OCI-LY1 (cell line): Measurements from ENCODE around the gene RERE.

Source experiments
- H2AFZ ChIP-seq: fragments of 200-600 bp; sonication (generic), shearing (Covaris generic); 2 replicates; pipeline ENCODE4 v1.6.0; 2014; ENCODE audit warnings: antibody characterized with exemption, mild to moderate bottlenecking, low read length
- H3F3A ChIP-seq: fragments of 200-600 bp; sonication (generic), shearing (Covaris generic); 2 replicates; pipeline ENCODE4 v1.6.0; 2014; ENCODE audit warnings: mild to moderate bottlenecking, antibody characterized with exemption, low read length, moderate library complexity; ENCODE audit not compliant: insufficient read depth
- H3K27ac ChIP-seq: fragments of 200-600 bp; sonication (generic); 2 replicates; pipeline ENCODE4 v1.5.1; 2014; ENCODE audit warnings: low read length, mixed run types, mild to moderate bottlenecking, low read depth; ENCODE audit not compliant: poor library complexity, severe bottlenecking
- H3K27me3 ChIP-seq: fragments of 200-600 bp; sonication (generic); 2 replicates; pipeline ENCODE4 v1.6.0; 2014; ENCODE audit warnings: antibody characterized with exemption, mild to moderate bottlenecking, low read length, moderate library complexity; ENCODE audit not compliant: insufficient read depth
- H3K36me3 ChIP-seq: fragments of 200-600 bp; sonication (generic); 2 replicates; pipeline ENCODE4 v1.6.1; 2014; ENCODE audit warnings: mild to moderate bottlenecking, antibody characterized with exemption, low read length, moderate library complexity, mixed read lengths; ENCODE audit not compliant: insufficient read depth
- H3K4me1 ChIP-seq: fragments of 200-600 bp; sonication (generic); 2 replicates; pipeline ENCODE4 v1.5.1; 2014; ENCODE audit warnings: mild to moderate bottlenecking, low read length, moderate library complexity; ENCODE audit not compliant: insufficient read depth, severe bottlenecking
- H3K4me2 ChIP-seq: fragments of 200-600 bp; sonication (generic), shearing (Covaris generic); 2 replicates; pipeline ENCODE4 v1.6.1; 2014; ENCODE audit warnings: low read length
- H3K4me3 ChIP-seq: fragments of 200-600 bp; sonication (generic); 2 replicates; pipeline ENCODE4 v1.5.1; 2014; ENCODE audit warnings: low read length, low read depth, mild to moderate bottlenecking, mixed read lengths; ENCODE audit not compliant: poor library complexity, severe bottlenecking
- H3K79me2 ChIP-seq: fragments of 200-600 bp; shearing (Covaris generic); 2 replicates; pipeline ENCODE4 v1.6.1; 2016; ENCODE audit warnings: mixed run types, low read length, mixed read lengths; ENCODE audit not compliant: insufficient read depth
- H3K9ac ChIP-seq: fragments of 200-600 bp; sonication (generic), shearing (Covaris generic); 2 replicates; pipeline ENCODE4 v1.6.1; 2014; ENCODE audit warnings: mild to moderate bottlenecking, low read length, mixed read lengths
- H3K9me2 ChIP-seq: fragments of 200-600 bp; sonication (generic), shearing (Covaris generic); 2 replicates; pipeline ENCODE4 v1.6.1; 2014; ENCODE audit warnings: low read depth, mild to moderate bottlenecking, low read length, mixed read lengths
- H3K9me3 ChIP-seq: fragments of 200-600 bp; shearing (Covaris generic); 2 replicates; pipeline ENCODE4 v1.6.1; 2014; ENCODE audit warnings: low read length, mixed read lengths
- H4K20me1 ChIP-seq: fragments of 200-600 bp; sonication (generic), shearing (Covaris generic); 2 replicates; pipeline ENCODE4 v1.6.0; 2016; ENCODE audit warnings: mild to moderate bottlenecking, low read length; ENCODE audit not compliant: insufficient read depth
- EZH2 ChIP-seq: fragments of 200-600 bp; sonication (generic), shearing (Covaris generic); IDR thresholded peaks from 2 replicates; pipeline ENCODE4 v1.8.0; 2017; ENCODE audit warnings: borderline replicate concordance, mixed run types, mild to moderate bottlenecking, antibody characterized with exemption, low read length, moderate library complexity, mixed read lengths
- TF ChIP-seq, protein P1 (sequence below): fragments of 200-600 bp; sonication (generic), shearing (Covaris generic); IDR thresholded peaks from 2 replicates; pipeline ENCODE4 v1.5.1; 2017; ENCODE audit warnings: mild to moderate bottlenecking, antibody characterized with exemption, low read length, moderate library complexity, mixed read lengths

RERE gene

DNA sequence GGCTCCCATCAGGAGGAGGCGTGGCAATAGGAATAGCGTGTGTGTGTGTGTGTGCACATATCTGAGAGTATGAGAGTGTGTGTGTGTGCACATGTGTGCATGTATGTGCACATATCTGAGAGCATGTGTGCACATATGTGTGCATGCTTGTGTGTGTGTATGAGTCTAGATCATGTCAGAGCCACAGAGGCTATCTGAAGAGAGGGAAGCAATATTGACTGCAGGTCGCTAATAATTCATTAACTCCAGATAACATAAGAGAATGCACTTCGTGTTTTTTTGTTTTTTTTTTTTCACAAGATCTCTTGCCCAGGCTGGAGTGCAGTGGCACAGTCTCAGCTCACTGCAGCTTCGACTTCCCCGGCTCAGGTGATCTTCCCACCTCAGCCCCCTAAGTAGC, 504.2 kb downstream of the RERE start:
- no peak overlapping the region for H2AFZ ChIP-seq
- peaks cover 2% of the 10 kb centered on the region; the same call in 1 of the 2 replicates for H3K27me3 ChIP-seq
- H3K36me3 ChIP-seq, result no peaks in the 10 kb centered on the region
- H3K27ac ChIP-seq, result no peak overlapping the region
- H3K9me2 ChIP-seq, result no peaks in the 10 kb centered on the region
- no peak for TF ChIP-seq EZH2
- TF ChIP-seq, protein P1, sequence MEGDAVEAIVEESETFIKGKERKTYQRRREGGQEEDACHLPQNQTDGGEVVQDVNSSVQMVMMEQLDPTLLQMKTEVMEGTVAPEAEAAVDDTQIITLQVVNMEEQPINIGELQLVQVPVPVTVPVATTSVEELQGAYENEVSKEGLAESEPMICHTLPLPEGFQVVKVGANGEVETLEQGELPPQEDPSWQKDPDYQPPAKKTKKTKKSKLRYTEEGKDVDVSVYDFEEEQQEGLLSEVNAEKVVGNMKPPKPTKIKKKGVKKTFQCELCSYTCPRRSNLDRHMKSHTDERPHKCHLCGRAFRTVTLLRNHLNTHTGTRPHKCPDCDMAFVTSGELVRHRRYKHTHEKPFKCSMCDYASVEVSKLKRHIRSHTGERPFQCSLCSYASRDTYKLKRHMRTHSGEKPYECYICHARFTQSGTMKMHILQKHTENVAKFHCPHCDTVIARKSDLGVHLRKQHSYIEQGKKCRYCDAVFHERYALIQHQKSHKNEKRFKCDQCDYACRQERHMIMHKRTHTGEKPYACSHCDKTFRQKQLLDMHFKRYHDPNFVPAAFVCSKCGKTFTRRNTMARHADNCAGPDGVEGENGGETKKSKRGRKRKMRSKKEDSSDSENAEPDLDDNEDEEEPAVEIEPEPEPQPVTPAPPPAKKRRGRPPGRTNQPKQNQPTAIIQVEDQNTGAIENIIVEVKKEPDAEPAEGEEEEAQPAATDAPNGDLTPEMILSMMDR, result no peak
- no peaks in the 10 kb centered on the region for H3F3A ChIP-seq
- no peak overlapping the region for H3K9ac ChIP-seq
- H3K9me3 ChIP-seq, result no peaks in the 10 kb centered on the region
- H3K4me1 ChIP-seq, result peaks cover 6% of the 10 kb centered on the region
- no peak overlapping the region for H3K4me3 ChIP-seq
- H3K79me2 ChIP-seq, result no peaks in the 10 kb centered on the region
- H4K20me1 ChIP-seq, result no peaks in the 10 kb centered on the region
- no peak overlapping the region for H3K4me2 ChIP-seq

DNA sequence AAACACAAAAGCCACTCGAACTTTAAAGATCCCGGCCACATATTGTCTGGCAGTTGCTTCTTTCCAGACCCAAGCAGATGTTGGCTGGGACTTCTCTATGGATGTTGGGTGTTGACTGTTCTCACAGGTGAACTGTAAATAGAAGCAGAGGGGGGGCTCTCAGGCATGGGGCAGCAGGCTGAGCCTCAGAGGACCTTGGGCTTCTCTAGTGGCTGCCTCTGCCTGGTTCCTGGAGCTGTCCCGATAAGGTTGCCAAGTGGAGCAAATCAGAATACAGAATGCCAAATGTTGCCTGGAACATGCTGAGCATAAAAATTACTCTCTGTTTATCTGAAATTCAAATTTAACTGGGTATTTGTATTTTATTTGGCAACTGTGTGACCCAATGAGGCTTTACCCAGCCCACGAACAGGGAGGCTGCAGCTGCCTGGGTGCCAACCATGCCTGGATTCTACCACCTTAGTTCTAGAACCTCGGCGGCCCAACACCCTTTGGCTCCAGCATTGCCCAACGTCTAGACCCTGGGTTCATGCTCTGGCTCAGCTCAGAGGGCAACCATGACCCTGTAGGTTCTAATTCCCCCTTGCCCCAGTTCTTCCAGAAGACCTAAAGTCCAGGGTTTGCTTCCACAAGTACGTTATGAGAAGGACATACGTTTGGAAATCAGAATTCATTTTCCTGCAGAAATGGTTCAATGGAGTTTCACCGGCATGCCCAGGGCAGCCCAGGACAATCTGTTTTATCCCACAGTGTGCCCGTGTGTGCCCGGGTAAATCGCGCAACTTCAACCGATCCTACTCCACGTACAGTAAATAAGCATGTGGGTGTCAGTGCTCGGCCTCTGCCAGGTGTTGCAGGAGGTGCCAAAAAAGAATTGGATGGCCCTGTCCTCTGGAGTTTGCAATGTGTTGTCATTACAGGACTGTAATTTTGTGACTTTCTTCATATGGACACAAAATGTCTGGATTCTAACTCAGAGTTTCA, 504.9 kb downstream of the RERE start:
- no peaks in the 10 kb centered on the region; the same call in 1 of the 2 replicates for H3K27me3 ChIP-seq
- TF ChIP-seq, protein P1, result no peak
- no peak for TF ChIP-seq EZH2
- no peaks in the 10 kb centered on the region for H3K79me2 ChIP-seq
- no peaks in the 10 kb centered on the region for H3K9me2 ChIP-seq
- H4K20me1 ChIP-seq, result no peaks in the 10 kb centered on the region
- H3K4me2 ChIP-seq, result no peak overlapping the region
- H3K27ac ChIP-seq, result no peak overlapping the region
- no peaks in the 10 kb centered on the region for H3K36me3 ChIP-seq
- no peak overlapping the region for H3K4me3 ChIP-seq
- H3K9ac ChIP-seq, result no peak overlapping the region
- H3K9me3 ChIP-seq, result no peaks in the 10 kb centered on the region
- no peaks in the 10 kb centered on the region for H3F3A ChIP-seq
- H2AFZ ChIP-seq, result no peak overlapping the region
- H3K4me1 ChIP-seq, result no peaks in the 10 kb centered on the region

DNA sequence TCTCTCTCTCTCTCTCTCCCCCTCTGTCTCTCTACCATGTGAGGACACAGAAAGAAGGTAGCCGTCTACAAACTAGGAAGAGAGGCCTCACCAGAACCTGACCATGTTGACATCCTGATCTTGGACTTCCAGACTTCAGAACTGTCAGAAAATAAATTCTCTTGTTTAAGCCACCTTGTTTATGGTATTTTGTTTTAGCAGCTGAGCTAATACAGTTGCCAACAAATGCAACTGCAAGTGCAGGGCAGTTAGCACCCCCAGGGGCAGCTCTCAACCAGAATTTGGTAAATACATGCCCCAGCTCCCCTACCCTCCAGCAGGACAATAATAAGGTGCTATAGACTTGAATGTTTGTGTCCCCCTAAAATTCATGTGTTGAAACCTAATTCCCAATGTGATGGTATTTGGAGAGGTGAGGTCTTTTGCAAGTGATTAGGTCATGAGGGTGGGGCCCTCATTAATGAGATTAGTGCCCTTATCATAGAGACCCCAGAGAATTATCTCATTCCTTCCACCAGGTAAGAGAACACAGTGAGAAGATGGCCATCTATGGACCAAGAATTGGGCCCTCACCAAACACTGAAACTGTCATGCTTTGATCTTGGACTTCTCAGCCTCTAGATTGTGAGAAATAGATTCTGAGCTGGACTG, 506.2 kb downstream of the RERE start:
- H3K4me3 ChIP-seq, result no peak overlapping the region
- H3K9me2 ChIP-seq, result no peaks in the 10 kb centered on the region
- H3F3A ChIP-seq, result no peaks in the 10 kb centered on the region

More for the DNA sequence above, 506.2 kb downstream of the RERE start:
- H3K27me3 ChIP-seq, result no peaks in the 10 kb centered on the region; the same call in 1 of the 2 replicates
- H3K9me3 ChIP-seq, result no peaks in the 10 kb centered on the region
- H2AFZ ChIP-seq, result no peak overlapping the region
- no peaks in the 10 kb centered on the region for H3K36me3 ChIP-seq
- no peaks in the 10 kb centered on the region for H4K20me1 ChIP-seq
- H3K4me2 ChIP-seq, result no peak overlapping the region
- H3K27ac ChIP-seq, result no peak overlapping the region
- no peaks in the 10 kb centered on the region for H3K4me1 ChIP-seq
- no peaks in the 10 kb centered on the region for H3K79me2 ChIP-seq
- TF ChIP-seq EZH2, result no peak
- TF ChIP-seq, protein P1, result no peak
- no peak overlapping the region for H3K9ac ChIP-seq
